Activated CD4-positive, alpha-beta T cell treated with anti-CD3 and anti-CD28 coated beads for 4 hours (primary cell): Measurements from ENCODE around the gene PFKFB2.
"Not testable (repeated sequence)": the region's sequence is repeated elsewhere in the genome, so short reads cannot be mapped to it uniquely, and the experiment has no call there.

Experiments used
- DNase-seq, 2 donors: peaks; one replicate each; pipeline ENCODE4 v3.0.0-alpha.2; 2020

The PFKFB2 gene

DNA sequence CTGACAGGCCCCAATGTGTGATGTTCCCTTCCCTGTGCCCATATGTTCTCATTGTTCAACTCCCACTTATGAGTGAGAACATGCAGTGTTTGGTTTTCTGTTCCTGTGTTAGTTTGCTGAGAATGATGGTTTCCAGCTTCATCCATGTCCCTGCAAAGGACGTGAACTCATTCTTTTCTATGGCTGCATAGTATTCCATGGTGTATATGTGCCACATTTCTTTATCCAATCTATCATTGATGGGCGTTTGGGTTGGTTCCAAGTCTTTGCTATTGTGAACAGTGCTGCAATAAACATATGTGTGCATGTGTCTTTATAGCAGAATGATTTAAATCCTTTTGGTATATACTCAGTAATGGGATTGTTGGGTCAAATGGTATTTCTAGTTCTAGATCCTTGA, 11.7 kb upstream of the PFKFB2 start:
- DNase-seq = not testable (repeated sequence)

DNA sequence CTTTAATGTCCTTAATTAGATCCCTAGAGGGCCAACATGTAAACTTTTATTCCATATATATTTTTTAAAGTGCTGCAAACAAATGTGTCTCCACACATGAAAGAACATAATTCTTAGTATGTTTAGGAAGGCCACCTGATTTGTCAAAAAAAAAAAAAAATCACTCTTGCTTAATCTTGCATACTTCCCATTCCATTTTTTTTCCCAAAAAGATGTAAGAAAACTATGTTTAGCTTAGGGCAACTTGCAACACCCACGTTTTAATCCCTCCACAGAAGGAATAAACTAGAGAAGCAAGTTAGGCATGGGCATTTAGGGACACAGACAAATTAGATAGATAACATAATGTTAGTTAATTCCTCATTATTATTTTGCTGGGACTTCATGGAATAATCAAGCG, 7.6 kb upstream of the PFKFB2 start:
- DNase-seq = no peak

DNA sequence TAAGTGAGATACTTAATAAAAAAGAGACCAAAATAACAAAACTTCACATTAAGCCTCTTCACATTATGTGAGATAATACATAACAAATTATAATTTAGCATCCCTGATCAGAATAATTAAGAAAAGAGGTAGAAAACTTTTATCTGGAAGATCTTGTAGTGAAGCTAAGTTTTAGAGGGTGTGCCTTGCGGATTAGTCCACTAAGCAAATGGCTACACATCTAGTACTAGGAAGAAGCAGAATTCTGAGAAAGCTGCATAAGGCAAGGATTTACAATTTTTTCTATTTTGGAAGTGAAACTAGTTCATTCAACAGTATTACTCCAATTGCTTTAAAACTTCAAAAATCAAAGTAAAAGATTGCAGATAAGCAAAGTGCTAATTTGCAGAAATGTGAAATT, 5.6 kb upstream of the PFKFB2 start:
- DNase-seq = no peak

DNA sequence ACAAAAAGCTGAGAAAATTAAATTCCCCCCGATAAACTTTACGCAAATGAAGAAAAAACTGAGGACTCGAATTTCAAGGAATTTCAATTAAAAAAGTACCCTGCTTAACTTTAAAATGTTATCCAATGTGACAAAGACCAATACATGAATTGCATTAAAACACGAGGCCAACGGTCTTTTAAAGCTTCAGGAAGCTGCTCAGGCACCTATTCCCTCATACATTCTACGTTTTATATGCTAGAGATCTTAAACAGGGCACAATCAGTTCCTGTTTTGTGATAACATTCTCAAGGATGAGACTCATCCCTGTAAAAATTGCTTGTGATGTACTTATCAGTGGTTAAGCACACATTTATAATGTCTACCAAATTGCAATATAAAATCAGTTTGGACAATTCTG, 5.0 kb upstream of the PFKFB2 start:
- no peak for DNase-seq

DNA sequence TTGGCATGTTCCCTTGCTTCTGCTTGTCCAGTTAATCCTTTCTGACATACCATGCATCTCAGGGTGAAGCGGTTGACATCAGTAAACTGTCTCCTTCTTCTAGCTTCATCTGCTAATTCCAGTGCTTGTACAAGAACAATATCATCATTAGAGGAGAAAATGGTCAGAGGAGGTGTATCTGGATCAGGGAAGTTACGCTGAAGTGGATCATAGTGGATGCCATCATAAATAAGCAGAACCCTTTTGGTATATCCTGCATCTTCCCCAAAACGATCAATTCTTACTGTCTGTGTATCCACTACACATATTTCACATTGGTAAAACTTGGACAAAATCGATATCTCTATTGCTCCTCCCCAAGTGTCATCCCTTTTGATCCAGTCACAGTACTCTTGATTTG, 4.0 kb upstream of the PFKFB2 start:
- no peak for DNase-seq

DNA sequence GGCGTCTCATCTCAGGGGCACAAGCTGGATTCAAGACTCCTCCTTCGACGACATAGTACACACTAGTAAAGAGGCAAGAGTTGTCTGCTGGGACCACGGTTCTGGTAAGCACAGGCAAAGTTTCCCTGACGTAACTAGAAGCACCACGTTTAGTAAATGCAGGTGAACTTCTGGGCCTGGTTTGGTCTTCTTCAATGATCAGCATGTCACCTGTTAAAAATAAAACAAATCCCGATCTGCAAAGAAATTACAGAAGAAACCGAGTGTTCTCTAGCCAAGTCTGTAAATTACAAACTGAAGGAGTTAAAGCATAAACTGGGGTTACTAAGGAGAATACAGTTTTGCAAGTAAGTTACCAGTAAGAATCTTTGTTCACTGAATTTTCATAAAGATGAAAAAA, 3.6 kb upstream of the PFKFB2 start:
- no peak for DNase-seq

DNA sequence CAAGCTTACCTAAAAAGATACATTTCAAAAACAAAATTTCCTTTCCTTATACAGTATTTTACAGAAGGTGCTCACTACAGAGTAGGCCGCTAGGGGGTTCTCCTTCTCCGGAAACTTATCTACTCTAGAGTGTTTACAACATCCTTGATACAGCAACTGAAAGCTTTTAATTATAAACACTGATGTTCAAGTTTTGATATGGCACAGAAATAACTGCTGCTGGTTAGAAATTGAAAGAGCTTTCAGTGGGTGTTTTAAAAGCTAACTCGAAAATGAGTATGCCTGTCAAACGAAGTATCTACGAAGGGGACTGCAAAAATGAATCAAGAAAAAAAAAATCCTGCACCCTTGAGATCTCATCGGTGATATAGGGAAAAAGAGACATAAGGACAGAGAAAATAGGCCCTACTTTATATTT, 3.1 kb upstream of the PFKFB2 start:
- DNase-seq = peak; percentile 47 to 58

DNA sequence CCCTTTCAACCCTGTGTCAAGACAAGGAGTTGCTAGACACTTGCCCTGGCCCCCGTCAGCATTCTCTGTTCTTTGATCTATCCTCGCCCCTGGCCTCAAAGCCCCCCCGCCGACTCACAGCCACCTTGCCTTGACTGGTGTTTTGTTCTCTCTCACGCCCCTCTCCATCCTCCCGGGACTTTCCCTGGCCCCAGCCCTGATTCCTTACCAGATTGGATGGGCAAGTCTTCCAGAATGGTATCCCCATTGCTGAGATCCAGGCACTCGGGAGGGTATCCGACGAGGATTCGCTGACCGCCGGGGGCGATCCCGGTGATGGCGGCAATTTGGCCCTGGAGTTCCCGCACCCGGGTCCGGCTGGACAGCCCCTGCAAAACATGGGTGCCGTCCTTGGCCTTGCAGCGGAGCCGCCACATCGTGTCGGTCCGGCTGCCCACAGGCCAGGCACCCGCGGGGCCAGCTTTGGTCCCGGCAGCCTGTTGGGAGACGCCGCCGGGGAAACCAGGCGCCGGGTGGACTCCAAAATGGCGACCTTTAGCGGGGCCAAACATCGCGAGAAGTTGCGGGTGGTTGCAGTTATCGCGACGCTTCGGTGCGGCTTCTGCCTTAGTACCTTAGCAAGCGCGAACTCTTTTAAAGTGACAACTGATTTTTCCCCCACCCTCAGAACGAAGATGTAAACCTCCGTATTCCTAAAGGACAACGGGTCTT, 2.4 kb upstream of the PFKFB2 start:
- DNase-seq = peak; percentile 87 to 92

DNA sequence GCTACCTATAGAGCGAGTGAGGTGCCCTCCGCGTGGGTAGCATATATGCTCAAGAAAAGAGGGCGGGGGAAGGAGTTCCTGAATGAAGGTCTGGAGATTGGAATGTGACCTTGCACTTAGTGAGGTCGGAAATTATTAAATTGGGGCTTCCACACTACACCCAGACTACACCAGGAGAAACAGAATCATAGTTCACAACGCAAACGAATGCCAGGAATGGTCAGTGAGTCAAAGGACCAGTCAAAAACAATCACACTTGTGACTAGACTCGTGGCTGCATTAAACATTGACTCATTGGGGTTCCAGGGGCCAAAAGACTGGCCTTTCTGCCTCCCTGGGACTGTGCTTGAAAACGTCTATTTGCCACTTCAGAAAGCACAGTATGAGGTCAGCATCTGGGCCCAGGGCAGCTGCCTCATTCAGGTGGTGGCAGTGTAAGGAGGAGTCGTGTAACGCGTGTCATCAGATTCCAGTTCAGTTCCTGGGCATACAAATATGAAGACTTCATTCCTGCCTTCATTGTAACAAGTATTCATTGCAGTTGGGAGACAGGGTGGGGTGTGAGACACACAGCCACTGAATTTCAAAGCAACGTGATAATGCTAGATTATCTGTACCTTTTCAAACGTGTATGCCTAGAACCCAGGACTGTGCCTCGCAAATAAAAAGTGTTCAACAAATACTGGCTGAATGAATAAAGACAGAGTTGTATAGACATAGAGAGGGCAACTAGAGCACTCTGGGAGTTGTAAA, 1.7 kb upstream of the PFKFB2 start, which contains the start of gene YOD1:
YOD1 (minus strand) TSS at position 18 of the 753 bp plus-strand sequence. CDS start 178 bp downstream, outside the sequence.
- no peak for DNase-seq

DNA sequence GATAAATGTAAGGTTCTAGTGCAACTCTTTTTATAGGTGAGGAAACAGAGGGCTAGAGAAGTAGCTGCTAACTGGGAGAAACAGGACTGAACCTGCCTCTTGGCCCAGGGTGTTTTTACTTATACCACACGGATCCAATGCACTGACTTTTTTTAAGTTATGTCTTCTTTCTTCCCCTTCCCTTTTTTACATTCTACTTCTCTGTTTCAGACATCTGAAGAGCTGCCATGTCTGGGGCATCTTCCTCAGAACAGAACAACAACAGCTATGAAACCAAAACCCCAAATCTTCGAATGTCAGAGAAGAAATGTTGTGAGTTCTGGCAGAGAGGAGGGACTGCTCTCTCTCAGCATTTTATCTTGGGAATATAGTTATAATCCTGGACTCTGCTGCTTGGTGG, 1.4 kb downstream of the PFKFB2 start:
- DNase-seq = no peak

DNA sequence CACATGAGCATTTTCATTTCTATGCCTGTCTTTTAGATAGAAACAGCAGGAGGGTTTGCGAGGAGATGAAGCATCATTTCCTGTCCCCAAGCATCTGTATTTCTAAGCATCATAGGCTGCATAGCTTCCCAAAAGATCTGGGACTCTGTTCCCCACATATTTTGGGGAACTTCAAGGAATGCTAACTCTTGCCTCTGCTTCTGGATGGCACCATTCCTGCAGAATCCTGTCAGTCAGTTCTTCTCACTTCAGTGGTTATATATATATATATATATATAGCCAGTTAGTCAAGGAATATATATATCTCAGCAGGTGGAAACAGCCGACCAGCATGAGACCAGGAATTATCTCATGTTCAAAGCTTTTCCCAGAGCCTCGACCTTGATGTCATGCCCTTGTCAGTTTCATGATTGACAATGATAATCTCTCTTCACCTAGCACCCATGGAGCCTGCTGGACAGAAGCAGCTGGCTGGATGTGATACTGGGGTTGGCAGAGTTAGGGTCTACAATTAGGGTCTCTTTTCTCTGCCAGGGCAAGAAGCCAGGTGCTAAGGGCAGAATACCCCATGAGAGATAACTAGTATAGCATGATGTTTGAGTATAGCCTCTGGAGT, 2.4 kb downstream of the PFKFB2 start:
- DNase-seq = no peak

DNA sequence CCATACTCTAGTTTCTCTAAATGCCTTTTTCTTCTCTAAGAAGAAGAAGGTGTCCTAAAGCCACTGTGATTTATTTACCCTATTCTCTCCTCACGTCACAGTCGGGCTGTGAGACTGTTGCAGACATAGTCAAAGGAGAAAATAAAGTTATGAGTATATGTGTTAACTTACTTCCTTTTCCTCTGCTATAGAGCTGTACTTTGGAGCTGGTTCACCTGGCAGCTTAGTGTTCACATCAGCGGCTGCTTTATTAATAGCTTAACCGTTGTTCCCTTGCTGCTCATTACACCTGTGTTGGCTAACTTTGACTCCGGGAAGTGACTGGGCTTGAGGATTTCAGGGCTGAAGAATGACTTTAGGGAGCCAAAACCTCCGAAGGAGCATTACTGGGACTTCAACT, 3.6 kb downstream of the PFKFB2 start:
- no peak for DNase-seq

DNA sequence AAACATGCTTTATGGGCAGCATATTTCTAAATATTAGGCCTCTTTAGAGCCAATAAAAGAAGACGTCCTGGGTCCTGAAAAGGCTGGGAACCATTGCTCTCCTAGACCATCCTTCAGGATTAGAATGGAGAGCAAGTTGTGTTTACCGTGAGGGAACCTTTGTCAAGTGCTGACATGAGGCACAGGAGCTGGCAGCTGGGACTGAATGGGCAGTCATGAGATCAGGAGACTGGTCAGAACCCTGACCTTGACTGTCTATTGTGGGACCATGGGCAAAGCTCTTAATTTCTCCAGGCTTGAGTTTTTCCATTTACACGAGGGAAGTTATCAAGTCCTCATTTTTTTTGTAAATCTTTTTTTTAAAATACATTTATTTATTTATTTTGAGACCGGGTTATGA, 5.2 kb downstream of the PFKFB2 start:
- DNase-seq = no peak

DNA sequence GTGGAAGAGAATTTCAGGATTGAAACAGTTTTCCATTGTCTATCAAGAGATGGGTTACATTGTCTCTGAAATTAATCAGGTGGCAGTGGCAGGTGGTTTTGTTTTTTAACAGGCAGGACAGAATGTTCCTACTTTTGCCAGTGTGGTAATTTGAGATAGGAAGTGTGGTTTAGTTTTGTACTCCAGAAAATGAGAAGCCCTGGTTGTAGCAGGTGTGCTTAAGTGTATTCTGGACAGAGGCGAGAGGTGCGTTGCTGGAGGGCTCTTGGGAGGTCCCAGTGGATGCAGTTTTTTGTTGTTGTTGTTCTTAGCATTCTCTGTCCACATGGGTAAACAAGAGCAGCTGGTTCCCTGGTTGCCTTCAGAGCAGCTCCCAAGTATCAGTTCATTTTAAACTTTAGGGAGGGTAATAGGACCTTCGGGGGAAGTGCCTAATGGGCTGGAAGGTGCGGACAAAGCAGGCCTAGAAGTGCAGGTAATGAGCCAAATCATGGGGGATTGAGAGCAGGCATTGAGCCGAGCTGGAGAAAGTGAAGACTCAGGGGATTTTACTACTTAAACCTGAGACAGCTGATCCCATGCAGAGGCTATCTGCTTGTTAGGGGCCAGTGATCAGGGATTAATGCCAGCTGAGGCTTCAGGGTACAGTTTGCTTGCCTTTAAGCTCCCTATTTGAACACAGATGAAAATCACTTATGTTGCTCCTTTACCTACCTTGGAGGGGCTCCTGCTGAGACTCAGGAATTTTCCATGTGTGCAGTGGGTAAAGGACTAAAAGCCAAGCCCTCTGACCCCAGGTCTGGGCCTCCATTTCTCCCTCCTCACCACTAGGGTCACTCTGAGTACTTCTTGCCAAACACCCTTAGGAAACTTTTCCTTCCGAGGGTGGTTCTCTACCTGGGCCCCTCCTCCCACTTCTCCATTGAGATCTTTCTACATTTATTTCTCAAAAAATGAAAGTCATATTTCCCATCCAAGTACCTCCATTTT, 6.1 kb downstream of the PFKFB2 start:
- DNase-seq = no peak

DNA sequence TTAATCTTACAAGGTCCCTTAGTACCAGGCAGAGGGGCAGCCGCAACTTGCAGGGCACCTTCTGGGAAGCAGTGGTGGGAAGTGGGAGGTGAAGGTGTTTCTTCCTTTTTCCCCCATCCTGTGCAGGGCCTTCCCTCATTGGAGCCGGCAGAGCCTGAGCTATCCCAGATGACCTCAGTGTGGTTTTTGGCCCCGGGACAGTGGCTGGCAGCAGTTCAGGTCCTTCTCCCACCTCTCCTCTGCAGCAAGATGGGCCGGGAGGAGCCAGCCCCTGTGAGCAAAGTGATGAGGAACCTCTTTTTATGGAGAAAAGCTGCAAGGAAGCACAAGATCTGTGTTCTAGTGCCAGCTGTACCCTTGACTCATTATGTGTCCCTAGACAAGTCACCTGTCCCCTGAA, 6.8 kb downstream of the PFKFB2 start:
- DNase-seq = no peak

DNA sequence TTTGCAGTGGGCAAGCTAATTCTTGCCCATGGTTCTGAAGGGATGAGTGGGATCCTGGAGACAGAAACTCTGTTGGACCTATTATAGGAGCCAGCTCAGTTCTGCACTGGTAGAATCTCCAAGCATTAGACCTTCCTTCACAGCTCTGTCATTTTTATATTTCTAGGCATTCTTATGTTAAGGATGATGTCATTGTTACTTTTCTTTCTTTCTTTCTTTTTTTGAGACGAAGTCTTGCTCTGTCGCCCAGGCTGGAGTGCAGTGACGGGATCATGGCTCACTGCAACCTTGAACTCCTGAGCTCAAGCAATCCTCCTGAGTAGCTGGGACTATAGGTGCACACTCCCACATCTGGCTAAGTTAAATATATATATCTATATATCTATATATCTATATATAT, 7.5 kb downstream of the PFKFB2 start:
- no peak for DNase-seq

DNA sequence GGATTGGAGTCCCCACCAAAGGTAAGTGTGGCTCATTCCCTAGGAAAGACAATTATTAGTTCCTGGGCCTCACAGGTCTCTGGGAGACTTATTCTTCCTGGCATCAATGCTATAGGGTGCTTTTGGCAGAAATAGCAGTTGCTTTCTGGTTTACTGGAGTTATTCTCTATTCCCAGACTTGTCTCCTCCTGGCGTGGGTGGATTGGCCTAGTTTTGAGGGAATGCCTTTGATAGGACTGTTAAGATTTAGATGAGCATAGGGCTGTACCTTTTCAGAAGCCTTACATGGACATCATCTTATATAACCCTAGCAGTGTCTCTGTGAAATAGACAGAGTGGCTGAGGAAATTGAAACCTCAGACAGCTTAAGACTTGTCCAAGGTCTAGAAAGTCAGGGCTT, 9.0 kb downstream of the PFKFB2 start:
- no peak for DNase-seq

DNA sequence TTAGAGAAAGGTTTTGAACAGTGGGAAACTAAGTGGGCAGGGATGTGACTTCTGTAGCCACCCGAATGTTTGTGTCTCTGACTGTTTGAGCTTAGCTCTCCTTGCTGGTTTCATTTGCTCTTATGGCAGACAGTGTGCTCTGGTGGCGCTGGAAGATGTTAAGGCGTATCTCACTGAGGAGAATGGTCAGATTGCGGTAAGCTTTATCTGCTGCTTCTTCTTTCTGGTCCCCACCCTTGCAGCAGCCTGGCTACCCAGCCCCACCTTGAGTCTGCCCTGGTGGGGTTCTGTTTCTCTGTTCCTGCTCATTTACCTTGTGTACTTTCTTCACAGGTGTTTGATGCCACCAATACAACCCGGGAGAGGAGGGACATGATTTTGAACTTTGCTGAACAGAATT, 9.9 kb downstream of the PFKFB2 start:
- no peak for DNase-seq

DNA sequence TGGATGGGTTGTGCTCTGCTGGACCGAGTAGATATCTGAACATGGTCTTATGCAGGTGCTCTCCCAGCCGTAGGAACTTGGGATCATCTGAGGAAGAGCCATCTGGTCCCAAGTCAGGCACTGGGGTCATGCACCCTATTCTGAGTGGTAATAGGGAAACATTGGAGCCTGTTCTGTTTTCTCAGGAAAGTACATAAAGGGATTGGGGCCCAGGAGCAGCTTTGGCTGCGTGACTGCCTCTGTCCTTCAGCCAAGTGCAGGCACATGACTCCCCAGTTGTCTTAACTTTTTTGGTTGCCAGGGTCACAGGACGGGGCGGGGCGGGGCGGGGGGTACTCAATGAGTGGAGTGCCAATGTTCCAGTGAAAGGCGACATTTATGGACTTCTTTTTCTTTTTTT, 11.5 kb downstream of the PFKFB2 start:
- DNase-seq = no peak

DNA sequence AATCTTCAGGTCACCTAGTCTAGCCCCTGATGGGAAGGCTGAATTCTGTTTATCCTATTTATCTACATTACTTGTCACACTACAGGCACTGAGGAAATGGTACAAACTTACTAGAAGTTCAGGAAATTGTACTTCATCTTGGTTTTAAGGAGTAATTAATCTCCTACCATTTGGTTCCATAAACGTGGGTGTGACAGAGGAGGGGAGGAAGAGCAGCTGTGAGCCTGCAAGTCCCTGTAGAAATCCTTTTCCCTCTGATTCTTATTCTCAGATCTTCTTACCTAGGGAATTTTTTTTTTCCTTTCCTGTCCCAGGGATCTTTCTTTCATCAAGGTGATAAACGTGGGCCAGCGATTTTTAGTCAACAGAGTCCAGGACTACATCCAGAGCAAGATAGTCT, 14.1 kb downstream of the PFKFB2 start:
- no peak for DNase-seq

DNA sequence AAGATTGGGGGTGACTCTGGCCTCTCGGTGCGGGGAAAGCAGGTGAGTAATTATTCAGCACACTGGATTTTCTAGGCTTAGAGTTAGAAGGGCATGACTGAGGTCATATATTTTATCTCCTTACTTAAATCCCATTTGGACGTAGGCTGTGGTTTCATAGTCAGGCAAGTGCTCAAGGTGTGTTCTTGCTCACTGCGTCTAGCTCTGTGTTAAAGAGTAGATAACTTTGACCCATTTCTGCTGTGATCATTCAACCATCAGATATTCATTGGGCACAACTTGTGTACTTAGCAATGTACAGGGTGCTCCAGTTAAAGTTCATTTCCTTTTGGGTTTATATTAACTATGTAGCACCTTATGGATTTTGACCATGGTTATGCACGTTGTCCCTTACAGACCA, 14.6 kb downstream of the PFKFB2 start:
- DNase-seq = no peak

DNA sequence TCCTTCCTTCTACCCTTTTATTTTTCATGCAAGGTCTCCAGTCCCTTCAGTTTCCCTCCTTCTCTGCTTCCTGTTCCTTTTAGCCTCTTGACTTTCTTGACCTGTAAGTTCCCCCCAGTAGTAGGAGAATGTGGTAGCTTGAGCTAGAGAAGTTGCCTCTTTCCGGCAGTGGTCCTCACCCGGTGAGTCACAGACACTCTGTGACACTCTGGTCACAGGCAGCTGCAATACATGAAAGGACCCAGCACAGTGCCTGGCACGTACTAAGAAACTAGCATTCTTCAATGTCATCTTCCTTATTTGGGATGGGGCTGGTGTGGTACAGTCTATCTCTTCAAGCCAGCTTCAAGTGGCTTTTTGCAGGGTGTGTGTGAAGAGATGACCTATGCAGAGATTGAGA, 16.0 kb downstream of the PFKFB2 start:
- no peak for DNase-seq
